HCT116 (cell line): ENCODE measurements around the gene POU6F1. TPM values are rescaled to one million over a fixed set of nuclear protein-coding genes. Genes with fewer than 3 reads are reported as not detected.

Experiments
- ATAC-seq: fragments of 200-7000 bp; cut with Tn5 transposase; 2 replicates; pipeline ENCODE4 v1.9.1; 2020; ENCODE audit warnings: mild to moderate bottlenecking, moderate library complexity
- BruUV-seq: library from RNA; stranded (reverse); fragments of 400-500 nt; replicated peaks from 2 replicates; lab custom pipeline; 2021; lab: Mats Ljungman, UMichigan
- CTCF ChIA-PET: fragments of 300-600 bp; sonication (Branson Sonifier 250); formaldehyde crosslinking; loops from one replicate; lab custom pipeline; 2021; ENCODE audit warnings: antibody characterized with exemption; lab: Charles Lee
- POLR2A ChIA-PET: fragments of 300-600, 350-600 bp; sonication (Branson Sonifier 250); formaldehyde crosslinking; loops from one replicate; lab custom pipeline; 2021; ENCODE audit warnings: antibody characterized with exemption; lab: Charles Lee
- RAD21 ChIA-PET, 2 experiments: fragments of 300-600 bp; sonication (Branson Sonifier 250); formaldehyde crosslinking; loops; one replicate each; lab custom pipeline; 2023; ENCODE audit warnings: low total read pairs in 2 of 2; ENCODE audit not compliant: uncharacterized antibody in 2 of 2, unreplicated experiment in 2 of 2, low non-redundant PET in 1 of 2; lab: Charles Lee
- DNase-seq: peaks from one replicate; pipeline ENCODE4 v3.0.0-alpha.2; 2010; ENCODE audit warnings: low read depth, low spot score
- H2AFZ ChIP-seq: fragments of 200-600 bp; shearing (Covaris generic), sonication (generic); 2 replicates; pipeline ENCODE4 v1.6.1; 2017; ENCODE audit warnings: low read depth, mixed run types, mixed read lengths, antibody characterized with exemption, low read length; ENCODE audit not compliant: poor library complexity, severe bottlenecking
- H3K27ac ChIP-seq: 2 replicates; pipeline ENCODE4 v1.5.1; 2012; ENCODE audit warnings: low read depth, low read length
- H3K27me3 ChIP-seq: fragments of 200-600 bp; sonication (generic); 2 replicates; pipeline ENCODE4 v1.6.1; 2016; ENCODE audit warnings: mixed run types, low read length, mixed read lengths; ENCODE audit not compliant: insufficient read depth
- H3K36me3 ChIP-seq, 2 experiments: fragments of 200-500 bp in 1 of 2; fragments of 200-600 bp in 1 of 2; sonication (Bioruptor generic) in 1 of 2; sonication (generic) in 1 of 2; 2 replicates each; pipeline versions ENCODE4 v1.5.1 to v1.6.1; 2014 to 2016; ENCODE audit warnings: low read length in 2 of 2, inconsistent platforms in 1 of 2, mixed read lengths in 1 of 2, mixed run types in 1 of 2; ENCODE audit not compliant: insufficient read depth in 2 of 2, control insufficient read depth in 1 of 2
- H3K4me1 ChIP-seq, 2 experiments: fragments of 200-600 bp in 1 of 2; sonication (generic) in 1 of 2; 2 replicates each; pipeline versions ENCODE4 v1.5.1 to v1.6.1; 2012 to 2017; ENCODE audit warnings: low read length in 2 of 2, inconsistent platforms in 1 of 2, mild to moderate bottlenecking in 1 of 2, mixed read lengths in 1 of 2, mixed run types in 1 of 2, moderate library complexity in 1 of 2; ENCODE audit not compliant: insufficient read depth in 2 of 2, control insufficient read depth in 1 of 2
- H3K4me2 ChIP-seq: fragments of 200-600 bp; sonication (generic); 2 replicates; pipeline ENCODE4 v1.6.1; 2017; ENCODE audit warnings: mixed run types, low read length, mixed read lengths
- H3K4me3 ChIP-seq, 2 experiments: fragments of 200-600 bp in 1 of 2; sonication (generic) in 1 of 2; replicated peaks in 1 of 2; 2 replicates each; pipeline ENCODE4 v1.5.1; 2011 to 2016; ENCODE audit warnings: low read length in 2 of 2, control low read depth in 1 of 2, low read depth in 1 of 2, mild to moderate bottlenecking in 1 of 2, mixed read lengths in 1 of 2, mixed run types in 1 of 2
- H3K79me2 ChIP-seq: fragments of 200-600 bp; sonication (generic); 2 replicates; pipeline ENCODE4 v1.6.1; 2017; ENCODE audit warnings: mild to moderate bottlenecking, mixed run types, low read length, moderate library complexity, mixed read lengths; ENCODE audit not compliant: insufficient read depth
- H3K9ac ChIP-seq: fragments of 200-600 bp; sonication (generic); 2 replicates; pipeline ENCODE4 v1.6.1; 2016; ENCODE audit warnings: low read length, mixed read lengths
- H3K9me2 ChIP-seq: fragments of 200-600 bp; sonication (generic), shearing (Covaris generic); 2 replicates; pipeline ENCODE4 v1.6.1; 2017; ENCODE audit warnings: mixed run types, mild to moderate bottlenecking, moderate library complexity; ENCODE audit not compliant: insufficient read depth
- H3K9me3 ChIP-seq, 2 experiments: fragments of 200-500 bp in 1 of 2; fragments of 200-600 bp in 1 of 2; sonication (Bioruptor generic) in 1 of 2; sonication (generic) in 1 of 2; 2 replicates each; pipeline ENCODE4 v1.6.1; 2014 to 2017; ENCODE audit warnings: low read length in 2 of 2, mixed read lengths in 2 of 2, inconsistent platforms in 1 of 2, low read depth in 1 of 2, mild to moderate bottlenecking in 1 of 2, mixed run types in 1 of 2, moderate library complexity in 1 of 2; ENCODE audit not compliant: control insufficient read depth in 1 of 2, insufficient read depth in 1 of 2
- H4K20me1 ChIP-seq: fragments of 200-600 bp; sonication (generic), shearing (Covaris generic); 2 replicates; pipeline ENCODE4 v1.6.1; 2017; ENCODE audit warnings: mixed run types, mild to moderate bottlenecking, moderate library complexity; ENCODE audit not compliant: insufficient read depth
- ATF3 ChIP-seq: IDR thresholded peaks from 2 replicates; pipeline ENCODE4 v1.6.1; 2012
- CBX3 ChIP-seq: IDR thresholded peaks from 2 replicates; pipeline ENCODE4 v1.6.1; 2012; ENCODE audit warnings: low read depth
- CEBPB ChIP-seq: IDR thresholded peaks from 2 replicates; pipeline ENCODE4 v1.6.1; 2012; ENCODE audit warnings: low read depth
- CTCF ChIP-seq, 3 experiments: fragments of 200-600 bp in 1 of 3; sonication (generic) in 1 of 3; IDR thresholded peaks in 2 of 3; conservative IDR thresholded peaks in 1 of 3; 2 replicates each; pipeline ENCODE4 v1.5.1; 2012 to 2017; ENCODE audit warnings: low read depth in 2 of 3, low read length in 2 of 3, antibody characterized with exemption in 1 of 3, borderline replicate concordance in 1 of 3, control low read depth in 1 of 3, mild to moderate bottlenecking in 1 of 3, mixed read lengths in 1 of 3, mixed run types in 1 of 3, moderate library complexity in 1 of 3; ENCODE audit not compliant: insufficient read depth in 1 of 3
- EGR1 ChIP-seq: IDR thresholded peaks from 2 replicates; pipeline ENCODE4 v1.6.1; 2012; ENCODE audit warnings: low read depth
- ELF1 ChIP-seq: IDR thresholded peaks from 2 replicates; pipeline ENCODE4 v1.6.1; 2012; ENCODE audit warnings: low read depth, borderline replicate concordance
- EZH2 ChIP-seq: fragments of 200-600 bp; sonication (generic); IDR thresholded peaks from 2 replicates; pipeline ENCODE4 v1.6.1; 2017; ENCODE audit warnings: antibody characterized with exemption, mixed run types
- EZH2phosphoT487 ChIP-seq: fragments of 200-600 bp; IDR thresholded peaks from 2 replicates; pipeline ENCODE4 v1.6.1; 2018; ENCODE audit warnings: antibody characterized with exemption, borderline replicate concordance
- FOSL1 ChIP-seq: IDR thresholded peaks from 2 replicates; pipeline ENCODE4 v1.6.1; 2012; ENCODE audit warnings: low read depth
- JUND ChIP-seq: IDR thresholded peaks from 2 replicates; pipeline ENCODE4 v1.6.1; 2012
- MAX ChIP-seq: IDR thresholded peaks from 2 replicates; pipeline ENCODE4 v1.6.1; 2012
- POLR2A ChIP-seq: IDR thresholded peaks from 2 replicates; pipeline ENCODE4 v1.7.0; 2011; ENCODE audit warnings: borderline replicate concordance; ENCODE audit not compliant: insufficient read depth, insufficient read length; ENCODE audit errors: extremely low read depth
- POLR2AphosphoS5 ChIP-seq: IDR thresholded peaks from 2 replicates; pipeline ENCODE4 v1.6.1; 2011; ENCODE audit warnings: mild to moderate bottlenecking, low read depth, low read length, moderate library complexity
- RAD21 ChIP-seq: IDR thresholded peaks from 2 replicates; pipeline ENCODE4 v1.6.1; 2012; ENCODE audit warnings: low read depth, mild to moderate bottlenecking
- SP1 ChIP-seq: IDR thresholded peaks from 2 replicates; pipeline ENCODE4 v1.6.1; 2012; ENCODE audit warnings: low read depth
- SRF ChIP-seq: IDR thresholded peaks from 2 replicates; pipeline ENCODE4 v1.6.1; 2012; ENCODE audit warnings: low read depth
- TCF7L2 ChIP-seq: IDR thresholded peaks from 2 replicates; pipeline ENCODE4 v1.7.0; 2011; ENCODE audit warnings: borderline replicate concordance, inconsistent platforms; ENCODE audit not compliant: insufficient read depth, insufficient read length; ENCODE audit errors: extremely low read depth
- YY1 ChIP-seq: IDR thresholded peaks from 2 replicates; pipeline ENCODE4 v1.6.1; 2011; ENCODE audit warnings: low read length, low read depth, moderate library complexity, mild to moderate bottlenecking; ENCODE audit not compliant: insufficient replicate concordance; ENCODE audit errors: extremely low read depth
- ZFX ChIP-seq: fragments of 450-650 bp; IDR thresholded peaks from 2 replicates; pipeline ENCODE4 v1.6.1; 2017
- ZNF274 ChIP-seq: fragments of 200-500 bp; sonication (Bioruptor generic); IDR thresholded peaks from 2 replicates; pipeline ENCODE4 v1.6.1; 2014; ENCODE audit warnings: mild to moderate bottlenecking, low read depth, low read length, inconsistent platforms
- intact Hi-C: fragments of 100-400 bp; cut with micrococcal nuclease; formaldehyde crosslinking; loops from 2 replicates; pipeline ENCODE4 v1.10.0; 2022
- total RNA-seq: library from RNA; stranded (reverse); gene quantifications from one replicate; pipeline ENCODE4 v1.2.1, GENCODE V29; 2021; ENCODE audit not compliant: unreplicated experiment

Gene POU6F1
- total RNA-seq, 1 experiment from 2014 or later: 6.4 TPM

- RAD21 ChIA-PET: interaction anchor here in 1 of 2 experiments (1.3 kb wide), 1 partner anchor 125 kb away, joined by 5 read pairs; no protein-coding TSS in a partner anchor
- no TSS peak for BruUV-seq
- Histone ChIP-seq H3K9ac (no peak overlapping the region), H4K20me1 (no peaks in the 10 kb centered on the region), H3K9me3 (no peaks in the 10 kb centered on the region), H3K79me2 (no peaks in the 10 kb centered on the region), H3K4me2 (peak overlapping the region; percentile 90), H3K27ac (no peak overlapping the region), H3K36me3 (no peaks in the 10 kb centered on the region), H3K9me2 (no peaks in the 10 kb centered on the region), H3K4me3 (peak overlapping the region; percentile 62 to 64), H3K27me3 (no peaks in the 10 kb centered on the region), H2AFZ (no peak overlapping the region), H3K4me1 (peaks cover 6 to 24% of the 10 kb centered on the region in 2 experiments; a peak in 3 of 4 replicates)
- POLR2A ChIA-PET: interaction anchor here (1.4 to 2.4 kb wide), 2 partner anchors 10 to 22 kb away, joined by 4 to 14 read pairs; partner anchors contain the start of gene DAZAP2
- CTCF ChIA-PET: interaction anchor here (1.9 kb wide), 1 partner anchor 22 kb away, joined by 10 read pairs; the partner anchor contains the start of gene DAZAP2
- ATAC-seq: no peak
- intact Hi-C loops: loop anchor here (2.0 to 10.0 kb wide), 2 partner anchors 44 to 132 kb away; partner anchors contain the start of genes CSRNP2 and TFCP2
- TF ChIP-seq YY1 (no peak), CBX3 (no peak), ZNF274 (no peak), CTCF (IDR thresholded peaks at IDR 0.05 in 2 of 3, conservative IDR thresholded peaks at IDR 0.05 in 1 of 3; ENCODE audit: borderline replicate concordance in 1 of 3, insufficient read depth in 1 of 3, low read depth in 2 of 3, low read length in 2 of 3) (no peak), CEBPB (no peak)
- no peak for DNase-seq
Observed at GRCh38 chr12:51216642-51217041, 1.2 kb downstream of the POU6F1 start.

GRCh38 chr12:51214895-51215294 is 3.0 kb downstream of the POU6F1 start:
- no peaks in the 10 kb centered on the region for H3K9me3 ChIP-seq
- H3K4me1 ChIP-seq: peaks cover 6 to 24% of the 10 kb centered on the region in 2 experiments; a peak in 3 of 4 replicates
- no peaks in the 10 kb centered on the region for H3K9me2 ChIP-seq
- H3K4me2 ChIP-seq: no peak overlapping the region
- intact Hi-C loops: loop anchor here (10.0 kb wide), 1 partner anchor 130 kb away; the partner anchor contains the start of gene CSRNP2
- ChIA-PET CTCF (no interaction called here), POLR2A (no interaction called here), RAD21 (no interaction called here)
- H3K4me3 ChIP-seq: no peak overlapping the region
- H2AFZ ChIP-seq: no peak overlapping the region
- ATAC-seq (no peak), DNase-seq (no peak)
- H3K27me3 ChIP-seq: no peaks in the 10 kb centered on the region
- no peaks in the 10 kb centered on the region for H3K79me2 ChIP-seq
- no peak overlapping the region for H3K27ac ChIP-seq
- no peaks in the 10 kb centered on the region for H3K36me3 ChIP-seq
- BruUV-seq: no TSS peak
- H4K20me1 ChIP-seq: no peaks in the 10 kb centered on the region
- H3K9ac ChIP-seq: no peak overlapping the region
- TF ChIP-seq RAD21 (no peak), EZH2 (no peak), ELF1 (no peak), ZNF274 (no peak), EGR1 (no peak), YY1 (no peak), ZFX (no peak), ATF3 (no peak), EZH2phosphoT487 (no peak), POLR2AphosphoS5 (no peak), SRF (no peak), MAX (no peak), FOSL1 (no peak), CBX3 (no peak), JUND (no peak), SP1 (no peak), TCF7L2 (no peak), POLR2A (no peak)
